H1 (cell line): ENCODE measurements around the gene FAM83G. TPM values are rescaled to one million over a fixed set of nuclear protein-coding genes. Genes with fewer than 3 reads are reported as not detected.

Experiments
- BCL11A ChIP-seq, 2 experiments: IDR thresholded peaks; one replicate each; pipeline ENCODE4 v1.6.1; 2011; ENCODE audit warnings: low read depth in 2 of 2, low read length in 2 of 2, mild to moderate bottlenecking in 2 of 2
- CHD2 ChIP-seq: IDR thresholded peaks from 2 replicates; pipeline ENCODE4 v1.6.1; 2012; ENCODE audit warnings: low read length, improper control_type of control experiment
- KDM4A ChIP-seq: IDR thresholded peaks from one replicate; pipeline ENCODE4 v1.7.1; 2012; ENCODE audit warnings: low read depth, mild to moderate bottlenecking, moderate library complexity, low read length, inconsistent platforms; ENCODE audit not compliant: severe bottlenecking
- POLR2A ChIP-seq, 2 experiments: IDR thresholded peaks; 1 replicate in 1 of 2; 2 replicates in 1 of 2; pipeline ENCODE4 v1.6.1; 2011; ENCODE audit warnings: low read depth in 2 of 2, low read length in 2 of 2, mild to moderate bottlenecking in 2 of 2; ENCODE audit errors: control extremely low read depth in 1 of 2
- RNF2 ChIP-seq: fragments of 200-900, 300-1000 bp; sonication (generic); IDR thresholded peaks from 2 replicates; pipeline ENCODE4 v1.7.1; 2016; ENCODE audit warnings: borderline replicate concordance, low read depth, mild to moderate bottlenecking, antibody characterized with exemption, low read length; ENCODE audit not compliant: poor library complexity, severe bottlenecking; ENCODE audit errors: missing control alignments
- SP2 ChIP-seq: IDR thresholded peaks from 2 replicates; pipeline ENCODE4 v1.6.1; 2012; ENCODE audit warnings: mild to moderate bottlenecking, low read length, inconsistent platforms
- TAF7 ChIP-seq: optimal IDR thresholded peaks from 2 replicates; pipeline ENCODE3; 2011; ENCODE audit warnings: low read depth, mild to moderate bottlenecking, inconsistent platforms, low read length, moderate library complexity, borderline replicate concordance
- polyA plus RNA-seq, 7 experiments: library from polyadenylated mRNA; depleted of rRNA in 3 of 7; stranded (reverse) in 5 of 7; unstranded in 2 of 7; fragments of >200 nt in 5 of 7; fragments of 200-250 nt in 2 of 7; gene quantifications; 1 replicate in 5 of 7; 2 replicates in 1 of 7; 4 replicates in 1 of 7; pipeline versions ENCODE4 v1.2.1 to v1.2.3, GENCODE V29; 2011 to 2013; ENCODE audit warnings: missing spikeins in 2 of 7, mixed read lengths in 2 of 7
- total RNA-seq: library from RNA; stranded (reverse); fragmentation: NEBNext Ultra II Directional; extraction: Animal tissue kit (Norgen Biotek cat#: 25700); gene quantifications from 2 replicates; pipeline ENCODE4 v1.2.1, GENCODE V29; 2021
- TF ChIP-seq, protein P1 (sequence below): fragments of 300-600 bp; sonication (generic); IDR thresholded peaks from 2 replicates; pipeline ENCODE4 v1.7.1; 2012; ENCODE audit warnings: low read length, moderate library complexity, mild to moderate bottlenecking, inconsistent platforms; ENCODE audit not compliant: insufficient replicate concordance

The FAM83G gene
- total and polyA plus RNA-seq, 2 of the 8 experiments (the other 6 are each of a cell fraction or from before 2014, with no cell fraction given) = 15.4 to 29.0 TPM

DNA sequence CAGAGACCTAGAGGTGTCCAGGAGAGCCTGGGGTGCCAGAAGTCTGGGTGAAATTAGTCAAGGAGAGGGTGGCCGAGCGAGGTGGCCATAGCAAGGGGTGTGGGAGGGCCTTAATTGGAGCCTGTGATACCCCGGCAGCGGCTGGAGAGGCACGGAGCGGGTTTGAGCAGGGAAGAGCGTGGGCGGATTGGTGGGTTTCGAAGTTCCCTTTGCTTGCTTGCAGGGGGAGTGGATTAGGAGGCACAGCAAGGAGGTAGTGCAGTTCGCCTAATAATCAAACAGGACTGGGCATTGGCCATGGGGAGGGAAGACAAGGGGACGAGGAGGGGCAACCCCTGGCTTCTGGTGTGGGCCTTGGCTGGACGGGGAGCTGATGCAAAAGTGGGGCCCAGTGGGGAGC, 5.4 kb upstream of the FAM83G start (continued):
- TF ChIP-seq, protein P1, sequence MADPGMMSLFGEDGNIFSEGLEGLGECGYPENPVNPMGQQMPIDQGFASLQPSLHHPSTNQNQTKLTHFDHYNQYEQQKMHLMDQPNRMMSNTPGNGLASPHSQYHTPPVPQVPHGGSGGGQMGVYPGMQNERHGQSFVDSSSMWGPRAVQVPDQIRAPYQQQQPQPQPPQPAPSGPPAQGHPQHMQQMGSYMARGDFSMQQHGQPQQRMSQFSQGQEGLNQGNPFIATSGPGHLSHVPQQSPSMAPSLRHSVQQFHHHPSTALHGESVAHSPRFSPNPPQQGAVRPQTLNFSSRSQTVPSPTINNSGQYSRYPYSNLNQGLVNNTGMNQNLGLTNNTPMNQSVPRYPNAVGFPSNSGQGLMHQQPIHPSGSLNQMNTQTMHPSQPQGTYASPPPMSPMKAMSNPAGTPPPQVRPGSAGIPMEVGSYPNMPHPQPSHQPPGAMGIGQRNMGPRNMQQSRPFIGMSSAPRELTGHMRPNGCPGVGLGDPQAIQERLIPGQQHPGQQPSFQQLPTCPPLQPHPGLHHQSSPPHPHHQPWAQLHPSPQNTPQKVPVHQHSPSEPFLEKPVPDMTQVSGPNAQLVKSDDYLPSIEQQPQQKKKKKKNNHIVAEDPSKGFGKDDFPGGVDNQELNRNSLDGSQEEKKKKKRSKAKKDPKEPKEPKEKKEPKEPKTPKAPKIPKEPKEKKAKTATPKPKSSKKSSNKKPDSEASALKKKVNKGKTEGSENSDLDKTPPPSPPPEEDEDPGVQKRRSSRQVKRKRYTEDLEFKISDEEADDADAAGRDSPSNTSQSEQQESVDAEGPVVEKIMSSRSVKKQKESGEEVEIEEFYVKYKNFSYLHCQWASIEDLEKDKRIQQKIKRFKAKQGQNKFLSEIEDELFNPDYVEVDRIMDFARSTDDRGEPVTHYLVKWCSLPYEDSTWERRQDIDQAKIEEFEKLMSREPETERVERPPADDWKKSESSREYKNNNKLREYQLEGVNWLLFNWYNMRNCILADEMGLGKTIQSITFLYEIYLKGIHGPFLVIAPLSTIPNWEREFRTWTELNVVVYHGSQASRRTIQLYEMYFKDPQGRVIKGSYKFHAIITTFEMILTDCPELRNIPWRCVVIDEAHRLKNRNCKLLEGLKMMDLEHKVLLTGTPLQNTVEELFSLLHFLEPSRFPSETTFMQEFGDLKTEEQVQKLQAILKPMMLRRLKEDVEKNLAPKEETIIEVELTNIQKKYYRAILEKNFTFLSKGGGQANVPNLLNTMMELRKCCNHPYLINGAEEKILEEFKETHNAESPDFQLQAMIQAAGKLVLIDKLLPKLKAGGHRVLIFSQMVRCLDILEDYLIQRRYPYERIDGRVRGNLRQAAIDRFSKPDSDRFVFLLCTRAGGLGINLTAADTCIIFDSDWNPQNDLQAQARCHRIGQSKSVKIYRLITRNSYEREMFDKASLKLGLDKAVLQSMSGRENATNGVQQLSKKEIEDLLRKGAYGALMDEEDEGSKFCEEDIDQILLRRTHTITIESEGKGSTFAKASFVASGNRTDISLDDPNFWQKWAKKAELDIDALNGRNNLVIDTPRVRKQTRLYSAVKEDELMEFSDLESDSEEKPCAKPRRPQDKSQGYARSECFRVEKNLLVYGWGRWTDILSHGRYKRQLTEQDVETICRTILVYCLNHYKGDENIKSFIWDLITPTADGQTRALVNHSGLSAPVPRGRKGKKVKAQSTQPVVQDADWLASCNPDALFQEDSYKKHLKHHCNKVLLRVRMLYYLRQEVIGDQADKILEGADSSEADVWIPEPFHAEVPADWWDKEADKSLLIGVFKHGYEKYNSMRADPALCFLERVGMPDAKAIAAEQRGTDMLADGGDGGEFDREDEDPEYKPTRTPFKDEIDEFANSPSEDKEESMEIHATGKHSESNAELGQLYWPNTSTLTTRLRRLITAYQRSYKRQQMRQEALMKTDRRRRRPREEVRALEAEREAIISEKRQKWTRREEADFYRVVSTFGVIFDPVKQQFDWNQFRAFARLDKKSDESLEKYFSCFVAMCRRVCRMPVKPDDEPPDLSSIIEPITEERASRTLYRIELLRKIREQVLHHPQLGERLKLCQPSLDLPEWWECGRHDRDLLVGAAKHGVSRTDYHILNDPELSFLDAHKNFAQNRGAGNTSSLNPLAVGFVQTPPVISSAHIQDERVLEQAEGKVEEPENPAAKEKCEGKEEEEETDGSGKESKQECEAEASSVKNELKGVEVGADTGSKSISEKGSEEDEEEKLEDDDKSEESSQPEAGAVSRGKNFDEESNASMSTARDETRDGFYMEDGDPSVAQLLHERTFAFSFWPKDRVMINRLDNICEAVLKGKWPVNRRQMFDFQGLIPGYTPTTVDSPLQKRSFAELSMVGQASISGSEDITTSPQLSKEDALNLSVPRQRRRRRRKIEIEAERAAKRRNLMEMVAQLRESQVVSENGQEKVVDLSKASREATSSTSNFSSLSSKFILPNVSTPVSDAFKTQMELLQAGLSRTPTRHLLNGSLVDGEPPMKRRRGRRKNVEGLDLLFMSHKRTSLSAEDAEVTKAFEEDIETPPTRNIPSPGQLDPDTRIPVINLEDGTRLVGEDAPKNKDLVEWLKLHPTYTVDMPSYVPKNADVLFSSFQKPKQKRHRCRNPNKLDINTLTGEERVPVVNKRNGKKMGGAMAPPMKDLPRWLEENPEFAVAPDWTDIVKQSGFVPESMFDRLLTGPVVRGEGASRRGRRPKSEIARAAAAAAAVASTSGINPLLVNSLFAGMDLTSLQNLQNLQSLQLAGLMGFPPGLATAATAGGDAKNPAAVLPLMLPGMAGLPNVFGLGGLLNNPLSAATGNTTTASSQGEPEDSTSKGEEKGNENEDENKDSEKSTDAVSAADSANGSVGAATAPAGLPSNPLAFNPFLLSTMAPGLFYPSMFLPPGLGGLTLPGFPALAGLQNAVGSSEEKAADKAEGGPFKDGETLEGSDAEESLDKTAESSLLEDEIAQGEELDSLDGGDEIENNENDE = no peak
- TF ChIP-seq BCL11A (IDR thresholded peaks at IDR 0.05; ENCODE audit: low read depth in 2 of 2, low read length in 2 of 2) (no peak), TAF7 (no peak), SP2 (no peak), KDM4A (no peak), CHD2 (no peak), POLR2A (IDR thresholded peaks at IDR 0.05; ENCODE audit: control extremely low read depth in 1 of 2, low read depth in 2 of 2, low read length in 2 of 2) (no peak), RNF2 (no peak)
